Putamen (tissue), 1 donor: ENCODE data around the gene DGKQ.

Source experiments
- DNase-seq: peaks from one replicate; pipeline ENCODE4 v3.0.0-alpha.2; 2016; ENCODE audit warnings: low spot score

DGKQ gene

DNA sequence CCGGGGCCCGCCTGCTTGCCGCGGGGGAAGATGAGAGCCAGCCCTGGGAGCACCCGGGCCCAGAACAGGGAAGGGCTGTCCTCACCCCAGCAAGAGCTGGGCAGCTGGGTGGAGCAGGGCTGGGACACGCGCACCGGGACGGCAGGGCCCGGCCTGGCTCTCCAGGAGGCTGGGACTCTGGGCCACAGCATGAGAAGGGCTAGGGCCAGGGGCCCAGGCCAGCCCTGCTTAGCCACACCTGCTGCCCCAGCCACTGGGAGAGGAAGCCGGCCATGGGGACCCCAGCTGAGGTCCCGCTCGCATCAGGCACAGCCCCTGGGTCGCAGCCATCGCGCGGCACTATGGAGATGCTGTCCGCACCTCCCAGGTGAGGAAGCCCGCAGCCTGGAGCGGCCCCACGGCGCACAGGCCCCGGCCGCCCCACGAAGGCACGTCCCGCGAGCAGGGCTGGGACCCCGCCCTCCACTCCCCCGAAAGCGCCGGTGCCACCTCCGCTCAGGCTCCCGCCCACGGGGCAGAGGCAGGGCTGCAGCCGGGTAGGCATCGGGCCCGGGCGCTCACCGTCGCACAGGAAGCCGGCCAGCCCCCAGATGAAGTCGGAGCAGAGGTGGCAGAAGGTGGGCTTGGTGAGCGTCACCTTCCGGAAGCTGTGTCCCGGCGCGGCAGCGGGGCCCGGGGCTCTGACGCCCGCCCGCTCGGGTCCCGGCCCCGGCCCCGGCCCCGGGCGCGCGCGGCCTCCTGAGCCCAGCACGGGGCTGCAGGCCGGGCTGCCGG is 531 bp downstream of the DGKQ start:
- no peak for DNase-seq

DNA sequence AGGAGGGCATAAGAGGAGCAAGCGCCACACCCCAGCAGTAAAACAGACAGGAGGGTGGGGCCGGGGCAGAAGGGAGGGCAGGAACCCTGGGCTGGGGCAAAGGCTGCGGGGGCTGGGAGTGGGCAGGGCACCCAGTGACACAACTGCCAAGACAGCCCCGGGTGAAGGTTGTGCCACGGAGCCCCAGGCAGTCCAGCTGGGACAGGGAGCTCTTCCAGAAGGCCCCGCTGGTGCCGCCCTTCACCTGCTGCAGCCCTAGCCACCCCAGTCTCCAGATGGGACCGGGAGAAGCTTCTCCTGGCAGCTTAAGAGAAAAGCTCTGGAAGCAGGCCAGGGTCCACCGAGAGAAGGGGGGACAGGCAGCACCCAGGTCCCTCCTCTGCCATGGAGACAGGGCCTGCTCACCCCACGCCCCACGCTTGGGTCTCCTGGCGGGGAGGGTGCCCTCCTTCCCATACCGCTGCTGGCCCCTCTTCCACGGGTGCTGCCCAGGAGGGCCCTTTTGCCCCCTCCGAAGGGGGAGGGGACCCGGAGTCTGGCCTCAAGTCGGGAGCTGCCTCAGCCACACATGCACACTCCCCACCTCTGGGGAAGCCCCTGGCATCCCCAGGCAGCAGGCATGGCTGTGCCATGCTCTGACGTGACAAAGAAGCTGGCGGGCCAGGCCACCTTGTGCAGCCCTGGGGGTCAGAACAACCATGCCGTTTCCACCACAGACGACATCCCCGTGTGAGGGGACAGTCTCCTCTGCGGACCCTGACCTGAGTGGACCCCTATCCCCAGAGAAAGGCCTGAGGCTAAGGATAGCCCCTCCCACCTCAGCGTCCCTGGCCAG is 1.5 kb downstream of the DGKQ start:
- no peak for DNase-seq

GRCh38 chr4:970854-971520 is 2.4 kb downstream of the DGKQ start:
- DNase-seq = no peak

- no peak for DNase-seq
Observed at GRCh38 chr4:970046-970745, 3.2 kb downstream of the DGKQ start.

DNA sequence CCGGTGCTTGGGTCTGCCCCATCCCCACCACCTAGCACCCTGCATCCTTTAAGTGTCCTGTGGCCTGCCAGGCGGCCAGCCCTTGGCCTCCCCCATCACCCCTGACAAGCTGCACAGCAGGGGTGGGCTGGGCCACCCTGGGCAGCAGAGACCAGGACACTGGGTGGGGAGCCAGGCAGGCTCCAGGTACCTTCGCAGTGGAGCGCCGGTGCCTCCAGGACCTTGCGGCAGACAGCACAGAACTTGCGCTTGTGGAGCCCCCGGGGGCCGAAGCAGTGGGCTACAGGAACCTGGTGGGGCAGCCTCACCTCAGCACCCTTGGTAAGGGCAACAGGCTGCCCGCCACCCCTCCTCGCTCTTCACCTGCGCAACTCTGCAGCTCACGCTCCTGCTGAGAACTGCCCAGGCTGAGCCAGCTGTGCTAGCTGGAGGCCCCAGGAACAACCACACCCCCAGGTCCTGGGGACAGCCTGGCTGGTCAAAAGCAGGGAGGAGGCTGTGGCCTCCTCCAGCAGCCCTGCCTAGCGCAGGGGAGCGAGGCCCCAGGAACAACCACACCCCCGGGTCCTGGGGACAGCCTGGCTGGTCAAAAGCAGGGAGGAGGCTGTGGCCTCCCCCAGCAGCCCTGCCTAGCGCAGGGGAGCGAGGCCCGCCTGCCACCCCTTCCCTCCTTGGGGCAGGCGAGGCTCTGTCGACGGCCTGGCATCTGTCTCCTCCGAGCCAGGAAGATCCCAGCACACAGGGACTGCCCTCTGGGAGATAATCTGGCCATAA is 4.6 kb downstream of the DGKQ start:
- DNase-seq = no peak

DNA sequence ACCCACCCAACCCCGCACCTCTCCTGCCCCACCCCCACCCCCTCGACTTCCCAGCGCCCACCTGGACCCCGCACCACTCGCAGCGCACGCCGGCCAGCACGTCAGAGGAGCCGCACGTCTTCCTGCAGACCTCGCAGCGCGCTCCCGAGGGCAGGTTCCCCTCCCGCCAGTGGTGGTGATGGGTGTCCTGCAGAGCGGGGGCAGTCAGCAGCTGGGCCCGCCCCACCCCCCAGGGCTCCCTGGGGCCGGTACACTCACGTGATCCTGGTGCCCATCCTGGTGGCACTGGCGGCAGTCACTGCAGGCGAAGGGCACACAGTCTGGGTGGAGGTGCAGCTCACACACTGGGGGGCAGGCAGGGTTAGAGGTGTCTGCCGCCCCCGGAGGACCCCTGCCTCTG is 5.1 kb downstream of the DGKQ start:
- no peak for DNase-seq

DNA sequence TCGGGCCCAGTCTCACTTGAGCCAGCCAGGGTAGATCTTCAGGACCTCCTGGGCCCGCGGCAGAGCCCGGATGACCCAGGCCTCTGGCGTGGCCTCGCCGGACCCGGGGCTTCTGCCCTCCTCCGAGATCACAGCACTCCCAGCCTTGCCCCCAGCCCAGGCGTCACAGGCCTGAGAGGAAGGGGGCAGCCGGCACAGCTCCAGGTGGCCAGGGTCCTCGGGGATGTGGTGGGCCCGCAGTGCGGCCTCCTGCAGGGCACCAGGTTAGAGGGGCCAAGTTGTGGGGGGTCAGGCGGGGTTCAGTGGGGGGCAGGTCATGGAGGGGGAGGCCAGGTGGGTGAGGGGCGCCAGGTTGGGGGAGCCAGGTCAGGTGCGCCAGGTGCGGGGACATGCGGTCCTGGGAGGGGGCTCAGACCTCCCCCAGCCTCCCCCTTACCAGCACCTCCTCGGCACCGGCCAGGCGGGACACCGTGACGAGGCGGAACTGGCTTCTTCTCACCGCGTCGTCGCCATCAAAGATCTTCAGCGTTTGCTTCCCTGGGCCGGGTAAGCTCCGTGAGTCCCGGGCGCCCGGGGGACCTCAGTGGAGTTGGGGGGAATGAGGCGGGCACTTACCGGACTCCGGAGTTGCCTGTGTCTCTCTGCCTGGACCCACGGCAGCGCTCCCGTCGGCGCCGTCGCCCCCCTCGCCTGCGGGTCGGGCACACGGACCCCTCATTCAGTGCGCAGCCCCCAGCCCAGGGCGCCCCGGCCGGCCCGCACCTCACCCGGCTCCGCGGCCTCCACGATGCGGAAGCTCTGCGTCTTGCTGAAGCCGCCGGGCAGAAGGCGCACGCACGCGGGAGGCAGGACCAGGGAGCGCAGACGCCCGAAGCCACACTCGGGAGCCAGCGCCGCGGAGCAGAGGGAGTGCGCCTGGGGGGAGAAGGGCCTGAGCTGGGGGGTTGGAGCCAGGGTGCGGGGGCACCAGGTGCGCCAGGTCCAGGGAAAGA is 6.0 kb downstream of the DGKQ start:
- DNase-seq = no peak

DNA sequence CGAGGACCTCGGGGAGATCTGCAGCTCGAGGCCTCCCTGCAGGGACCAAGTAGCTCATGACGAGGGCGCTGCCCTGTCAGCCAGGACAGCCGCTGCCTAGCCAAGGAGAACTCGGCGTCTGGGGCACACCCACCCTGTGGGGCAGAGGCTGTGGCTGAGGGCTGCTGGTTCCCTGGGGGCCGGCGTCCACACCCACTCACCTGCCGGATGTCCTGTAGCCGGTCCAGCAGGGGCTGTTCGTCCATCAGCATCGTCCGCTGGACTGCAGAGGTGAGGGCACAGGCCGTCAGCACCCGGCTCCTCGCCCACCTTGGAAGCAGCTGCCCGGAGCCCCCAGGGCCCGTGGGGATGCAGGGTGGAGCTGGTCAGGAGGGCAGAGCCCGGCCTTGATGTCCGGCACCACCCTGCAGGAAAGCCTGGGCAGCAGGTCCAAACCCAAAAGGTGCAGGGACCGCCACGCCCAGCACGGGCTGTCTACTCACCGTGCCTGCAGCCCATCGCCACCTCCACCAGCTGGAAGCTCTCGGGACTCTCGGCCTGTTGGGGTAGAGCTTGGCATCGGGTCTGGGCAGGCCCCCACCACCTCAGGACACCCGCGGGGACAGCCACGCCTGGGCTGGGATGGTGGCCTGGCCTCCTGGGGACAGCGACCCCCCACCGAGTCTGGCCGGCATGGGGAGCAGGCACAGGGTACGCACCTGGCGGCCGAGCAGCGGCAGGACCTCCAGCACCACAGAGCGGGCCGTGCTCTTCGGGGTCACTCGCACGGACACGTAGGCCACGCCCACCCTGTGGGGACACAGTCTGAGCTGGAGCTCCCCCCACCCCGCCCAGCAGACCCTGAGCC is 6.9 kb downstream of the DGKQ start:
- DNase-seq = no peak

- DNase-seq = no peak
Observed at GRCh38 chr4:965766-966134, 7.6 kb downstream of the DGKQ start.

GRCh38 chr4:965048-965765 is 8.2 kb downstream of the DGKQ start:
- no peak for DNase-seq

DNA sequence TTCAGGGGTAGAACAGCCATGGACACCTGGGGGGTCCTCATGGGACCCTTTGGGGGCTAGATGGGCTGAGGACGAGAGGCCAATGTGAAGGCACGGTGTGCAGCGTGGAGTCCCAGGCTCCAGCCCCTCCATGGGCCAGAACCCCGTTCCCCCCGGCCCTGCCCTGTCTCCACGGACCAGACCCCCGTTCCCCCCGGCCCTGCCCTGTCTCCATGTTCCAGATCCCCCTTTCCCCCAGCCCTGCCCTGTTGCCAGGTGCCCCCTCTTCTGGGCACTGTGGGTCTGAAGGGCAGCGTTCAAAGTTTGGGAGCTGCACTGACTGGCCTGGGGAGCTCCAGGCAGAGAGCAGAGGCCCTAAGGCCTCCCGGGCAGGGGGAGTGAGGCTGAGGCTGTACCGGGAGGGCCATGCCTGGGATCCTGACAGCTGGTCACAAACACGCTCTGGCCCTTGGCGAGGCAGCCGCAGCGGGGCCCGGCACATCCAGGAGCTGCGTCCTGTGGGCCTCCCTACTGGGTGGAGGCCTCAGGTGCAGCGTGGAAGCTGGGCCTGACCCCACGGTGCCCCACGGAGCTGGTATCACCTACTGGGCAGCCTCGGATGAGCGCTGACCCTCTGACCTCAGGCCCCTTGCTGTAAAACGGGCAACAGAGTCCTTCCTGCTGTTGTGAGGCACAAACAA is 8.9 kb downstream of the DGKQ start:
- no peak for DNase-seq

DNA sequence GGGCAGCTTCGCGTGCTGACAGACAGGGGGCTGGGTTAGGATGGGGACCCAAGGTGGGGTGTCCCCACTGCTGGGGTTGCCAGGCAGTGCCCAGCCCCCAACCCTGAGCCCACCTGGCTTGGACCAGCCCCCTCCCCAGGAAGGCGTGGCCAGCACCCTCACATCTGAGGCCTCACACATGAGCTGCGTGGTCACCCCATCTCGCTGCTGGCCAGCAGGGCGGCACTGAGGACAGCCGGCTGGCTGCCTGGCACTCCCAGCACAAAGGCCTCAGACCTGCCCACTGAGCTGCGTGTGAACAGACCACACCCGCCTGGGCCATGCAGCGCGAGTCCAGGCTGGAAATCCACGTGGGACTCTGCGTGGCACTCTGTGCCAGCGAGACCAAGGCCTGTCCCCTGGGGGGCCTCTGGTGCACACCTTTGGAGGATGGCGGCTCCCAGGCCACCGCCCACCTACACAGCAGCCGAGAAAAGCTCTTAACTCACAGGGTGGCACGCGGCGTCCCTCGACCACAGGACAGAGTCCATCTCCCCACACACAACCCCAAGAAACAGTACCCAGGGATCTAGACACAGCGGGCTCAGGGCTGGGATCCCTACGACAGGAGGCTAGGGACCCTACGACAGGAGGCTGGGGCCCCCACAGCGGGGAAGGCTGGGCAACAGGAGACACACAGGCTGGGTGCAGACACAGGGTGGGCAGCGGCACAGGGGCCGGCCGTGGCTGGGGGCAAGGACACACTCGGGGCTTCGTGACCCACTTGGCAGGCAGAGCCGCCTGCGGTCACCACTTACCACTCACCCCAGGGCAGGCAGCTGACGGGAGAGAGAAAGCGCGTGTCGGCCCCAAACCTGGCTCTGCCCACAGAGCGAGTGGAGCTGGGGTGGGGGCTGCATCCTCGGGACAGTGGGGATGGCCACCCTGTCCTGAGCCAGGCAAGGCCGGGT is 9.8 kb downstream of the DGKQ start:
- DNase-seq = no peak

- DNase-seq = no peak
Observed at GRCh38 chr4:962231-963208, 10.8 kb downstream of the DGKQ start.

- no peak for DNase-seq
Observed at GRCh38 chr4:961351-962230, 11.8 kb downstream of the DGKQ start.
